ENCODE measurements around the gene BEAN1.

The BEAN1 gene

GRCh38 chr16:66386629-66387622 lies 40.2 kb upstream of the BEAN1 start:
- Histone ChIP-seq H3K27me3 (ENCODE audit: control insufficient read depth in 1 of 2, insufficient read depth in 2 of 2, low read length in 2 of 2) (no peaks in the 10 kb centered on the region), H3K9me3 (ENCODE audit: low read length) (no peaks in the 10 kb centered on the region), H3K4me3 (ENCODE audit: low read depth in 1 of 2, low read length in 2 of 2) (no peak overlapping the region), H3K27ac (ENCODE audit: low read depth, low read length) (no peak overlapping the region), H3K36me3 (ENCODE audit: insufficient read depth, low read length) (no peaks in the 10 kb centered on the region), H3K4me1 (ENCODE audit: insufficient read depth, low read length) (no peaks in the 10 kb centered on the region), H3K9ac (ENCODE audit: low read length) (no peak overlapping the region)

- H3K4me1 ChIP-seq (ENCODE audit: insufficient read depth, low read length) = no peaks in the 10 kb centered on the region
- no peaks in the 10 kb centered on the region for H3K36me3 ChIP-seq (ENCODE audit: insufficient read depth, low read length)
- no peak overlapping the region for H3K4me3 ChIP-seq (ENCODE audit: low read depth in 1 of 2, low read length in 2 of 2)
- no peaks in the 10 kb centered on the region for H3K27me3 ChIP-seq (ENCODE audit: control insufficient read depth in 1 of 2, insufficient read depth in 2 of 2, low read length in 2 of 2)
- H3K9ac ChIP-seq (ENCODE audit: low read length) = no peak overlapping the region
- no peaks in the 10 kb centered on the region for H3K9me3 ChIP-seq (ENCODE audit: low read length)
- H3K27ac ChIP-seq (ENCODE audit: low read depth, low read length) = no peak overlapping the region
Observed at GRCh38 chr16:66387817-66388332, 39.2 kb upstream of the BEAN1 start.

DNA sequence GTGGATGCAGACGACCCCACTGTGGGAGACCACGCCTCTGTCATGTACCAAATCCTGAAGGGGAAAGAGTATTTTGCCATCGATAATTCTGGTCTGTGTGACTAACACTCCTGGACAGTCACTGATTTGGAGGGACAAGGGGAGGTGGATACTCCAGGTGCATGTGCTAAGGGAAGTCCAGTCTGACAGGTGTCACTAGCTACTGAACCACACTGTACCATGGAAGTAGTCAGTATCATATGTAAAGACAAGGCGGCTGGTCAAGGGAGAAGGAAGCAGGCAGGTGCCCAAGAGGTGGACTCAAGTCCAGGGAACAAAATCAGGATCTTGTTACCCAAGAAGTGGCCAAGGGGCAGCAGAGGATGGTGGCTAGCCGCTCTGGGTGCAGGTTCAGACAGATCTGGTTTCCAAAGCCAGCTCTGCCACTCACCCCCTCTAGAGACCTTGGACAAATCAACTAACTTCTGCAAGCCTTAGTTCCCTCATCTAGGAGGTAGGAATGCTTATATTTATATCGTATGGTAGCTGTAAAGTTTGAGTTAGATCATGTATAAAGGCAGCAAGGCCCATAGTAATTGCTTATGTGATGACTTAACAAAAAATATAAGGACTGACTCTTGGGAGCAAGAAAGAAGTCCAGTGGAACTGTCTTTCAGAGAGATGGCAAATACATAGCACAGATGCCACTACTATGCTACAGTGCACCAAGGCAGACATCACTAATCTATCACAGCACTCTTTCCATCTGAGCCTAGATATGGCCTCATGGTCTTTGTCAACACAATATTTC lies 38.5 kb upstream of the BEAN1 start:
- no peaks in the 10 kb centered on the region for H3K4me1 ChIP-seq (ENCODE audit: insufficient read depth, low read length)
- no peaks in the 10 kb centered on the region for H3K36me3 ChIP-seq (ENCODE audit: insufficient read depth, low read length)
- no peak overlapping the region for H3K9ac ChIP-seq (ENCODE audit: low read length)
- H3K9me3 ChIP-seq (ENCODE audit: low read length) = no peaks in the 10 kb centered on the region
- no peaks in the 10 kb centered on the region for H3K27me3 ChIP-seq (ENCODE audit: control insufficient read depth in 1 of 2, insufficient read depth in 2 of 2, low read length in 2 of 2)
- no peak overlapping the region for H3K27ac ChIP-seq (ENCODE audit: low read depth, low read length)
- H3K4me3 ChIP-seq (ENCODE audit: low read depth in 1 of 2, low read length in 2 of 2) = no peak overlapping the region

- no peaks in the 10 kb centered on the region for H3K27me3 ChIP-seq (ENCODE audit: control insufficient read depth in 1 of 2, insufficient read depth in 2 of 2, low read length in 2 of 2)
- H3K27ac ChIP-seq (ENCODE audit: low read depth, low read length) = no peak overlapping the region
- no peak overlapping the region for H3K9ac ChIP-seq (ENCODE audit: low read length)
- no peaks in the 10 kb centered on the region for H3K9me3 ChIP-seq (ENCODE audit: low read length)
- no peak overlapping the region for H3K4me3 ChIP-seq (ENCODE audit: low read depth in 1 of 2, low read length in 2 of 2)
- no peaks in the 10 kb centered on the region for H3K4me1 ChIP-seq (ENCODE audit: insufficient read depth, low read length)
- H3K36me3 ChIP-seq (ENCODE audit: insufficient read depth, low read length) = no peaks in the 10 kb centered on the region
Observed at GRCh38 chr16:66389256-66390176, 37.6 kb upstream of the BEAN1 start.

GRCh38 chr16:66390346-66391108 lies 36.6 kb upstream of the BEAN1 start:
- no peaks in the 10 kb centered on the region for H3K27me3 ChIP-seq (ENCODE audit: control insufficient read depth in 1 of 2, insufficient read depth in 2 of 2, low read length in 2 of 2)
- no peaks in the 10 kb centered on the region for H3K4me1 ChIP-seq (ENCODE audit: insufficient read depth, low read length)
- no peak overlapping the region for H3K9ac ChIP-seq (ENCODE audit: low read length)
- H3K27ac ChIP-seq (ENCODE audit: low read depth, low read length) = no peak overlapping the region
- no peak overlapping the region for H3K4me3 ChIP-seq (ENCODE audit: low read depth in 1 of 2, low read length in 2 of 2)
- no peaks in the 10 kb centered on the region for H3K36me3 ChIP-seq (ENCODE audit: insufficient read depth, low read length)
- no peaks in the 10 kb centered on the region for H3K9me3 ChIP-seq (ENCODE audit: low read length)

DNA sequence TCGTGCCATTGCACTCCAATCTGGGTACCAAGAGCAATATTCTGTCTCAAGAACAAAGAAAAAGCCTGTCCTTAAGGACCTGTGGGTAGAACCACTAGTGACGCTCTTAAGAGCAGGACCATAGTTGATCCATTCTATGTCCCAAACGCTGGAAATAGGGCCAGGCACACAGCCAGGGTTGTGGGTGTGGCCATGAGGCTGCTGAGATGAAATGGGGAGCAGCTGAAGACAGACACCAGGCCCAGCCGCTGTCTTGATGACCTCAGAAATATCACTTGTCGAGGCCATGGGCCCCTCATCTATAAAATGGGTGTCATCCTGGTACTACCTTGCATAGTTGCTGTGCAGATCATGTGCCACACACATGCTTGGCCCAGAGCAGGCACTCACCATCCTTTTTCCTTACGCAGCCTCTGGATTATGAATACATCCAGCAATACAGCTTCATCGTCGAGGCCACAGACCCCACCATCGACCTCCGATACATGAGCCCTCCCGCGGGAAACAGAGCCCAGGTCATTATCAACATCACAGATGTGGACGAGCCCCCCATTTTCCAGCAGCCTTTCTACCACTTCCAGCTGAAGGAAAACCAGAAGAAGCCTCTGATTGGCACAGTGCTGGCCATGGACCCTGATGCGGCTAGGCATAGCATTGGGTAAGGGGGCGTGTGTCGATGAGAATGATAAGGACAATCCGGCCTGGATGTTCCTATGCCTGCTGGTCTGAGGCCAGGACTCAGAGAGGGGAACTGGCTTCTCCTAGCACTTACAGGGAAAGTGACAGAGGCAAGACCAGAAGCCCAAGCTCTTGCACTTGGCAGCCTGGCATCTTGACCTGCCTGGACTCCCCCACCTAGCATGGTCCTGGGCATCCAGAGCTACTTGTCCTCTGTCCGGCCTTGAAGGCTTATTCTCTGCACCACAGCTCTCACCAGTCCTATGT lies 35.1 kb upstream of the BEAN1 start:
- Histone ChIP-seq H3K27ac (ENCODE audit: low read depth, low read length) (no peak overlapping the region), H3K4me3 (ENCODE audit: low read depth in 1 of 2, low read length in 2 of 2) (no peak overlapping the region), H3K27me3 (ENCODE audit: control insufficient read depth in 1 of 2, insufficient read depth in 2 of 2, low read length in 2 of 2) (no peaks in the 10 kb centered on the region), H3K9ac (ENCODE audit: low read length) (no peak overlapping the region), H3K9me3 (ENCODE audit: low read length) (no peaks in the 10 kb centered on the region), H3K36me3 (ENCODE audit: insufficient read depth, low read length) (no peaks in the 10 kb centered on the region), H3K4me1 (ENCODE audit: insufficient read depth, low read length) (no peaks in the 10 kb centered on the region)

DNA sequence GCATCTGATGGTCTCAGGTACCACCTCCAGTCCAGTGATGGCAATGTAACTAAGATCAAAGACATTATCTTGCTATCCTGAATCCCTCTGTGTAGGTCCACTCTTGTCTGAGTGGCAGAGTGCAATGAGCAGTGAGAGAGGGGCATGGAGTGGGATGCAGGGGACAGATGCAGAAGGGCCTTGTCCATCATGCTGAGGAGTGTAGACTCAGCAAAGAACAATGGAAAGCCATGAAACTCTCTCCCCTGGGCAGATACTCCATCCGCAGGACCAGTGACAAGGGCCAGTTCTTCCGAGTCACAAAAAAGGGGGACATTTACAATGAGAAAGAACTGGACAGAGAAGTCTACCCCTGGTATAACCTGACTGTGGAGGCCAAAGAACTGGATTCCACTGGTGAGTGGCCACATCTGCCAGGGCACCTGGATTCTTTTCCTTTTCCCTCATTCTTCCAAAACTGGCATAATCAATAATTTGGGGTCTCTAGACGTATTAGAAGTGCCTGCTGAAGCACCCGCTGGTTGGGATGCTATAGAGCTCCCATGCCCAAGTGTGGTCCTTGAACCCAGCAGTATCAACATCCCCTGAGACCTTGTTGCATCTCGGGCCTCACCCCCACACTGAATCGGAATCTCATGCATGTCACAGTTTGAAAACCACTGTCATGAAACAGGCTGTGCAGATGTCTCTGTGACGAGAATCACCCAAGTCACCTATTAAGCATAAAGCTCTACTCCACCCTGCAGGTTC lies 31.1 kb upstream of the BEAN1 start:
- no peaks in the 10 kb centered on the region for H3K36me3 ChIP-seq (ENCODE audit: insufficient read depth, low read length)
- no peak overlapping the region for H3K27ac ChIP-seq (ENCODE audit: low read depth, low read length)
- no peak overlapping the region for H3K9ac ChIP-seq (ENCODE audit: low read length)
- no peaks in the 10 kb centered on the region for H3K9me3 ChIP-seq (ENCODE audit: low read length)
- no peaks in the 10 kb centered on the region for H3K4me1 ChIP-seq (ENCODE audit: insufficient read depth, low read length)
- H3K4me3 ChIP-seq (ENCODE audit: low read depth in 1 of 2, low read length in 2 of 2) = no peak overlapping the region
- no peaks in the 10 kb centered on the region for H3K27me3 ChIP-seq (ENCODE audit: control insufficient read depth in 1 of 2, insufficient read depth in 2 of 2, low read length in 2 of 2)

DNA sequence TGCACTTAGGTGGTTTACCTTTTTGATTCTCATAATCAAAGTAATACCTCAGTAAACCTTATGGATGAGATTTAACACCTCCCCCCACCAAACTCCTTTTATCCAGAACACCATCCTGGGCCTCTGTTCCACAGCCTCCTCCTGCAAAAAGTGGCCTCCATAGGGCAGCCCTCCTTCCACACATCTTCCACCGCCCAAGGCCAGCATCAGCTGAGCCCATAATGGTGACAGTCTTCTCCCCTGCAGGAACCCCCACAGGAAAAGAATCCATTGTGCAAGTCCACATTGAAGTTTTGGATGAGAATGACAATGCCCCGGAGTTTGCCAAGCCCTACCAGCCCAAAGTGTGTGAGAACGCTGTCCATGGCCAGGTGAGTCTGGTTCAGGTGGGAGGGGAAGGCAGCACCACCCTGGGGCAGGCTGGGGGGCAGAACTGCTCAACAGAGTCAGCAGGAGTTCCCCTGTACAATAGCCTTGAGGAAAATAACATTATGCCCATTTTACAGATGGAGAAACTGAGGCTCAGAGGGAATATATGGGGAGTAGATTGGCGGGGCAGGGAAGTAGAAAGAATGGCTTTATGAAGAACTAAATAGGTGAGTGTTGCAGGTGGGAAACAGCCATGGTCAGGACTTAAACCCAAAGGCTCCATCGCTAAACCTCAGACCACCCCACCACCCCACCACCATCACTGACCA lies 29.2 kb upstream of the BEAN1 start:
- no peaks in the 10 kb centered on the region for H3K4me1 ChIP-seq (ENCODE audit: insufficient read depth, low read length)
- H3K27ac ChIP-seq (ENCODE audit: low read depth, low read length) = no peak overlapping the region
- no peaks in the 10 kb centered on the region for H3K9me3 ChIP-seq (ENCODE audit: low read length)
- H3K4me3 ChIP-seq (ENCODE audit: low read depth in 1 of 2, low read length in 2 of 2) = no peak overlapping the region
- H3K36me3 ChIP-seq (ENCODE audit: insufficient read depth, low read length) = no peaks in the 10 kb centered on the region
- H3K9ac ChIP-seq (ENCODE audit: low read length) = no peak overlapping the region
- H3K27me3 ChIP-seq (ENCODE audit: control insufficient read depth in 1 of 2, insufficient read depth in 2 of 2, low read length in 2 of 2) = no peaks in the 10 kb centered on the region

DNA sequence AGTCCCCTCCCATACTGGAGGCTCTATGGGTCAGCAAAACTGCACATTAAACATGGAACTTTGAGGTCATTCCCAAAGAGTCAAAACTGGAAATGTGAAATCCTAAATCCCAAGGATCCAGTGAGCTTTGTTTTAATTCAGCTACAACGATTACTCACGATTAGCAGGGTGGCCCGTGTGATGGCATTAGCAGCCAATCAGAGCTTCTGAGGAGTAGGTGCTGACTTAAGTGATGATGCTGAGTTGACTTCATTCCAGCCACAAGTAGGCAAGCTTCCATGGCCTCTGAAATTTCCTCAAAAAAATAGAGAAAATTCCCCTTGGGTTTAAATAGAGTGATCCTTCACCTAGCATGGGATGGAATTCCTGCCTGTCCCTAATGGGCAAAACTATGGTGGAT lies 28.1 kb upstream of the BEAN1 start:
- Histone ChIP-seq H3K27me3 (ENCODE audit: control insufficient read depth in 1 of 2, insufficient read depth in 2 of 2, low read length in 2 of 2) (no peaks in the 10 kb centered on the region), H3K4me1 (ENCODE audit: insufficient read depth, low read length) (no peaks in the 10 kb centered on the region), H3K27ac (ENCODE audit: low read depth, low read length) (no peak overlapping the region), H3K9me3 (ENCODE audit: low read length) (no peaks in the 10 kb centered on the region), H3K36me3 (ENCODE audit: insufficient read depth, low read length) (no peaks in the 10 kb centered on the region), H3K4me3 (ENCODE audit: low read depth in 1 of 2, low read length in 2 of 2) (no peak overlapping the region), H3K9ac (ENCODE audit: low read length) (no peak overlapping the region)

Data from muscle layer of colon (tissue), 2 donors.